GM23338 (cell line): Measurements from ENCODE around the gene KIF18A.

Experiments used
- CREB1 ChIP-seq: fragments of 250-450 bp; sonication (Bioruptor Pico); IDR thresholded peaks from 2 replicates; pipeline ENCODE4 v1.5.0; 2020; ENCODE audit warnings: low read depth, mild to moderate bottlenecking, moderate library complexity
- CTCF ChIP-seq, 2 experiments: fragments of 200-600 bp in 1 of 2; sonication (generic) in 1 of 2; conservative IDR thresholded peaks; 2 replicates each; pipeline versions ENCODE4 v1.5.1 to v1.6.1; 2016 to 2017; ENCODE audit warnings: antibody characterized with exemption in 2 of 2, low read depth in 2 of 2, mild to moderate bottlenecking in 2 of 2, moderate library complexity in 1 of 2
- ETS1 ChIP-seq: IDR thresholded peaks from 2 replicates; pipeline ENCODE4 v1.6.1; 2016; ENCODE audit warnings: antibody characterized with exemption
- EZH2 ChIP-seq: fragments of 200-600 bp; sonication (generic); IDR thresholded peaks from one replicate; pipeline ENCODE4 v1.8.0; 2017; ENCODE audit warnings: antibody characterized with exemption, mild to moderate bottlenecking, low read depth; ENCODE audit not compliant: unreplicated experiment
- EZH2phosphoT487 ChIP-seq: fragments of 200-600 bp; sonication (generic); IDR thresholded peaks from one replicate; pipeline ENCODE4 v1.8.1; 2018; ENCODE audit warnings: antibody characterized with exemption; ENCODE audit not compliant: unreplicated experiment
- JUNB ChIP-seq: IDR thresholded peaks from one replicate; pipeline ENCODE4 v1.6.1; 2016; ENCODE audit warnings: antibody characterized with exemption; ENCODE audit not compliant: unreplicated experiment
- NANOG ChIP-seq: IDR thresholded peaks from 2 replicates; pipeline ENCODE4 v1.6.1; 2016; ENCODE audit warnings: antibody characterized with exemption, borderline replicate concordance
- POLR2AphosphoS5 ChIP-seq: IDR thresholded peaks from 2 replicates; pipeline ENCODE4 v1.6.1; 2016; ENCODE audit warnings: antibody characterized with exemption, low read depth
- REST ChIP-seq: IDR thresholded peaks from one replicate; pipeline ENCODE4 v1.6.1; 2018; ENCODE audit warnings: antibody characterized with exemption; ENCODE audit not compliant: unreplicated experiment
- STAT1 ChIP-seq: IDR thresholded peaks from one replicate; pipeline ENCODE4 v1.6.1; 2016; ENCODE audit warnings: antibody characterized with exemption; ENCODE audit not compliant: unreplicated experiment
- ZNF114 ChIP-seq: fragments of 250-450 bp; sonication (Bioruptor Pico); IDR thresholded peaks from 2 replicates; pipeline ENCODE4 v1.5.0; 2020; ENCODE audit warnings: mild to moderate bottlenecking, moderate library complexity
- ZNF331 ChIP-seq: fragments of 250-450 bp; sonication (Bioruptor Pico); IDR thresholded peaks from 2 replicates; pipeline ENCODE4 v1.5.0; 2020; ENCODE audit warnings: low read depth, mild to moderate bottlenecking, moderate library complexity
- ZNF462 ChIP-seq: fragments of 250-450 bp; sonication (Bioruptor Pico); IDR thresholded peaks from 2 replicates; pipeline ENCODE4 v1.5.0; 2020; ENCODE audit warnings: mild to moderate bottlenecking, moderate library complexity

GRCh38 chr11:28009388-28009787 is 98.6 kb downstream of the KIF18A start:
- no peak for TF ChIP-seq POLR2AphosphoS5
- no peak for TF ChIP-seq CTCF (conservative IDR thresholded peaks at IDR 0.05; ENCODE audit: low read depth in 2 of 2)
- TF ChIP-seq REST, result no peak
- no peak for TF ChIP-seq EZH2
- no peak for TF ChIP-seq STAT1
- TF ChIP-seq CREB1 (CRISPR knock-in tag), result no peak
- no peak for TF ChIP-seq EZH2phosphoT487
- TF ChIP-seq ETS1, result no peak
- no peak for TF ChIP-seq JUNB
- no peak for TF ChIP-seq ZNF114 (CRISPR knock-in tag)
- no peak for TF ChIP-seq ZNF331 (CRISPR knock-in tag)
- TF ChIP-seq ZNF462 (CRISPR knock-in tag), result no peak
- no peak for TF ChIP-seq NANOG
